Measurements from ENCODE around the gene EDARADD.

GRCh38 chr1:236494586-236495466 lies 100.7 kb downstream of the EDARADD start:
- TF ChIP-seq EZH2 (IDR thresholded peaks at IDR 0.05; ENCODE audit: insufficient read depth, poor library complexity, severe bottlenecking) (no peak), EZH2phosphoT487 (IDR thresholded peaks at IDR 0.05; ENCODE audit: insufficient read depth, low read depth) (no peak)

Measured in GM23248 (cell line).